Neural progenitor cell (in vitro differentiated cells): Measurements from ENCODE around the gene TEKTIP1.

ENCODE experiments used
- EZH2 ChIP-seq: fragments of 200-600 bp; sonication (generic); IDR thresholded peaks from 2 replicates; pipeline ENCODE4 v1.6.1; 2017; ENCODE audit warnings: antibody characterized with exemption, mild to moderate bottlenecking, moderate library complexity
- EZH2phosphoT487 ChIP-seq: fragments of 200-600 bp; sonication (generic); IDR thresholded peaks from 2 replicates; pipeline ENCODE4 v1.6.1; 2017; ENCODE audit warnings: antibody characterized with exemption
- TF ChIP-seq, protein P1 (sequence below): fragments of 200-600 bp; sonication (generic); IDR thresholded peaks from 2 replicates; pipeline ENCODE4 v1.5.1; 2017; ENCODE audit warnings: antibody characterized with exemption, mild to moderate bottlenecking

DNA sequence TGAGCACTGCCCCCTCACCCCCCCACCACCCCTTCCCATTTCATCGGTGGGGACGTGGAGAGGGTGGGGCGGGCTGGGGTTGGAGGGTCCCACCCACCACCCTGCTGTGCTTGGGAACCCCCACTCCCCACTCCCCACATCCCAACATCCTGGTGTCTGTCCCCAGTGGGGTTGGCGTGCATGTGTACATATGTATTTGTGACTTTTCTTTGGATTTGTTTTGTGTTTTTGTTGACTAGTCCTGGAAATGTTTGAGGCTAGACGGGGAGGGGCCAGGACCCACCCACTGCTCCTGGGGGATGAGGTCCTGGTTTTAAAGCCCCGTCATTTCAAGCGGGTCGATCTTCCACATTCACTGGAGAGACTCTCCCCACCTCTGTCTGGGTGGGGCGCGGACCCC, 3.0 kb upstream of the TEKTIP1 start:
- TF ChIP-seq, protein P1, sequence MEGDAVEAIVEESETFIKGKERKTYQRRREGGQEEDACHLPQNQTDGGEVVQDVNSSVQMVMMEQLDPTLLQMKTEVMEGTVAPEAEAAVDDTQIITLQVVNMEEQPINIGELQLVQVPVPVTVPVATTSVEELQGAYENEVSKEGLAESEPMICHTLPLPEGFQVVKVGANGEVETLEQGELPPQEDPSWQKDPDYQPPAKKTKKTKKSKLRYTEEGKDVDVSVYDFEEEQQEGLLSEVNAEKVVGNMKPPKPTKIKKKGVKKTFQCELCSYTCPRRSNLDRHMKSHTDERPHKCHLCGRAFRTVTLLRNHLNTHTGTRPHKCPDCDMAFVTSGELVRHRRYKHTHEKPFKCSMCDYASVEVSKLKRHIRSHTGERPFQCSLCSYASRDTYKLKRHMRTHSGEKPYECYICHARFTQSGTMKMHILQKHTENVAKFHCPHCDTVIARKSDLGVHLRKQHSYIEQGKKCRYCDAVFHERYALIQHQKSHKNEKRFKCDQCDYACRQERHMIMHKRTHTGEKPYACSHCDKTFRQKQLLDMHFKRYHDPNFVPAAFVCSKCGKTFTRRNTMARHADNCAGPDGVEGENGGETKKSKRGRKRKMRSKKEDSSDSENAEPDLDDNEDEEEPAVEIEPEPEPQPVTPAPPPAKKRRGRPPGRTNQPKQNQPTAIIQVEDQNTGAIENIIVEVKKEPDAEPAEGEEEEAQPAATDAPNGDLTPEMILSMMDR = no peak
- TF ChIP-seq EZH2 (no peak), EZH2phosphoT487 (no peak)
